GM18507 (cell line): ENCODE measurements around the gene C1R.

Experiments used
- DNase-seq: peaks from one replicate; pipeline ENCODE4 v3.0.0; 2011; ENCODE audit warnings: low read depth; ENCODE audit not compliant: insufficient read length; ENCODE audit errors: extremely low spot score
- FAIRE-seq: peaks from 2 replicates; lab custom pipeline; 2011; peaks lifted over from hg19 to GRCh38; lab: Jason Lieb, UNC

Gene C1R

DNA sequence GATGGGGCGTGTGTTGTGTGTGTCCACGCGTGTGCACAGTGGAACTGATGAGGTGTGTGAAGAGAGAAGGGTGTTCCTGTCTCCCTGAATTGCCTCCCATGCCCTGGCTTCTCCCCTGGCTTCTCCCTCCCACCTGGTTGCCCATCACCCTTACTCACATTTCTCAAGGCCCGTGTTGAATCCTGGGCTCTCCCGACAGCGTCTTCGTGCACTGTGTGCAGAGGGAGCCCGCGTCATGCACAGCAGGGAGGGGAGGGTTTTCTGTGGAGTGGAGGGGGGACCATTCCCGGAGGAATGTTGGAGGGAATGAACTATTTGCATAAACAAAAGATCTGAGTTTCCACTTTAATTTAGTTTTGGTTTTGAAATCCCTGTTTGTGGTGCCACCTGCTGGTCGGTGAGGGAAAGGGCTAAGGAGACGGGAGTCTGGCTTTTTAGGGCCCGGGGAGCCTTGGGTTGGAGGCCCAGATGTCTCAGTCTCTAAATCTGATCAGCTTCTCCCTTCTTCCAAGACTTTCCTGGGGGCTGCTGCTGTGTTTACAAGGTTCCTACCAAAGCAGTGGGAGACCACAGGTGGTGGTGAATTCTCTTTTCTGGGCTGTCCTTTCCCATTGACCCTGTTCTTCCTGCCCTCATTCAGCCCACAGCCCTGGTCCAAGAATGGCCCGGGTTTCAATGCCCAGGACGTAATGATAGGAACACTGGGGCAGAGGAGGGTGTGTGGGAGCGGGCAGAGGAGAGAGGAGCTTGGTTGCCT, at the start of gene C1R:
Gene C1R, minus strand, starts transcription at position 217 of the 757 bp plus-strand sequence. Its CDS starts 57 bp downstream, at position 160.
- DNase-seq (peak; percentile 46), FAIRE-seq (peak; percentile 86)

DNA sequence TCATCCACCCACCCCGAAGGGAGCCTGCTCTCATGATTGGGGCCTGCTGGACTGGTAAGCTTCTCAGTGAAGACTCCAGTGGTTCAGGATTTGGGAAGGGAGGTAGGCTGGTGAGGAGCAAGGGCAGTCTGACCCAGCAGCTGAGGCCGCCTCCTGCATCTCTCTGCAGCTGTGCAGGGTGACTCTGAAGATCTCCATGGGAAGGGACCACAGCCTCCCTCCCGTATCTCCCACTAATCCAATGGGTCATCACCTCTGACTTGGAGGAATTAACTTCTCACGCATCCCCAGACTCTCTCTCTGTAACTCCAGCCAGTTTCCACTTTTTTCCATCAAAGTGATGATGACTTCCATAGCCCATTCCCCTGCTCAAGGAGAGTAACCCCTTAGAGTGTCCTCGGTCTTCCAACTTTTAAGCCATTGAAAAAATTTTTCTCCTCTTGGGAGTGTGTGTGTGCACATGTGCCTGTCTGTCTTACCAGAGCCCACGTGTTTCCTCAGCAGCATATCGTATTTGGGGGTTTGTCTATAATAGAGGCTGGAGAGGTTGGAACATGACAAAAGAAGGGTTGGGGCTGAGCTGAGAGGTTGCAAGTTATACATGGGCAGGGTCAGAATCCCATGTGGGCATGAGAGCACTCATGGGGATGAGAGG, 49.2 kb upstream of the C1R start:
- no peak for FAIRE-seq
- no peak for DNase-seq

DNA sequence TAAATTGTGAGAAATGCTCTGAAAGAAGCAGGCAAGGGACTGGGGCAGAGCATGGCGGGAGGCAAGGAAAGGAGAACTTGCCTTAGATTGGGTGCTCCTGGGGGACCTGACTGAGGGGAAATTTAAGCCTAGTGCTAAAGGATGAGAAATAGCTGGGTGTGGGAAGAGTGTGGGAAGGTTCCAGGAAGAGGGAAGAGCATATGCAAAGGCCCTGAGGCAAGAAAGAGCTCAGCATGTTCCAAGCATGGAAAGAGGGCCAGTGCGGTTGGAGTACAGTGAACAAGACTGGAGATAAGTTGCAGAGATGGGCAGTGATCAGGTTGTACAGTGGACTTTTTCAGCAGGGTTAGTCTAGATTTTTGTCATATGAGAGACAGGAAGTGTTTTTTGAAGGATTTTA, 47.0 kb upstream of the C1R start:
- FAIRE-seq: no peak
- no peak for DNase-seq

DNA sequence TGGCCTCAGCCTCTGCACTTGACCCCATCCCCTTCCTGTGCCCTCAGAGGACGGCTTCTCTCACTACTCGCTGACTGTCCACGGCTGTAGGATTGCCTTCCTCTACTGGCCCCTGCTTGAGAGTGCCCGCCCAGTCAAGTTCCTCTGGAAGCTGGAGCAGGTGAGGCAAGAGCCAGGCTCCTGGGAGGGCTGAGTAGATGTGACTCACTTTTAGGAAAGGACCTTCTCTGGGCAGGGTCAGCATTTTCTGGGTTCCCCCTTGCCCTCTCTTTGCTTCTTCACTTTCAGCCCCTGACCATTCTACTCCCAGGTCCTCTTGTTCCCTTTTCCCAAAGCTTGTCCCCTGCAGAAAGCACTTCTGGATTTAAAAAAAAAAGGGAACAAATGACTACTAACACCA, 45.7 kb upstream of the C1R start:
- DNase-seq (no peak), FAIRE-seq (no peak)

DNA sequence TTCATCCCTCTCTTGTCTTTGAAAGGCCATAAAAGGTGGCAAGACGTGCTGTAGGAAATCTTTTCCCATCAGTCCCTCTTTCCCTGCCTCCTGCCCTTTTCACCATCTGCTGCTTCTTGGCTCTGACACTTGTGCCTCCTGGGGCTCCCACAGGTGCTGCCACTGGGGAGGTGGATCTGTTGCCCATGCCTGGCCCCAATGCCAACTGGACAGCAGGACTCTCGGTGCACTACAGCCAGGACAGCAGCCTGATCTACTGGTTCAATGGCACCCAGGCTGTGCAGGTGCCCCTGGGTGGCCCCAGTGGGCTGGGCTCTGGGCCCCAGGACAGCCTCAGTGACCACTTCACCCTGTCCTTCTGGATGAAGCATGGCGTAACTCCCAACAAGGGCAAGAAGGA, 44.4 kb upstream of the C1R start:
- no peak for DNase-seq
- no peak for FAIRE-seq

DNA sequence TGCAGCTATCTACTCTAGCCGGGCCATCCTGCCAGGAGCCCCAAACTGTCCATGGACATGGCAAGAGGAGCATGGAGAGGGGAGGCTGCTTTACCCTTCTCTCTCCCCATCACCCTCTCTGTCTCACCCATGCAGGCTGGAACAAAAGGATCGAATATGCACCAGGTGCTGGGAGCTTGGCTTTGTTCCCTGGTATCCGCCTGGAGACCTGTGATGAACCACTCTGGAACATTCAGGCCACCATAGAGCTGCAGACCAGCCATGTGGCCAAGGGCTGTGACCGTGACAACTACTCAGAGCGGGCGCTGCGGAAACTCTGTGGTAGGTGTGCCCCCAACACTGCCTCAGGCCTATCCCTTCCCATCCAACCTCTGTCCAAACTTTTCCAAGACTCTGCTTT, 43.8 kb upstream of the C1R start:
- no peak for FAIRE-seq

DNA sequence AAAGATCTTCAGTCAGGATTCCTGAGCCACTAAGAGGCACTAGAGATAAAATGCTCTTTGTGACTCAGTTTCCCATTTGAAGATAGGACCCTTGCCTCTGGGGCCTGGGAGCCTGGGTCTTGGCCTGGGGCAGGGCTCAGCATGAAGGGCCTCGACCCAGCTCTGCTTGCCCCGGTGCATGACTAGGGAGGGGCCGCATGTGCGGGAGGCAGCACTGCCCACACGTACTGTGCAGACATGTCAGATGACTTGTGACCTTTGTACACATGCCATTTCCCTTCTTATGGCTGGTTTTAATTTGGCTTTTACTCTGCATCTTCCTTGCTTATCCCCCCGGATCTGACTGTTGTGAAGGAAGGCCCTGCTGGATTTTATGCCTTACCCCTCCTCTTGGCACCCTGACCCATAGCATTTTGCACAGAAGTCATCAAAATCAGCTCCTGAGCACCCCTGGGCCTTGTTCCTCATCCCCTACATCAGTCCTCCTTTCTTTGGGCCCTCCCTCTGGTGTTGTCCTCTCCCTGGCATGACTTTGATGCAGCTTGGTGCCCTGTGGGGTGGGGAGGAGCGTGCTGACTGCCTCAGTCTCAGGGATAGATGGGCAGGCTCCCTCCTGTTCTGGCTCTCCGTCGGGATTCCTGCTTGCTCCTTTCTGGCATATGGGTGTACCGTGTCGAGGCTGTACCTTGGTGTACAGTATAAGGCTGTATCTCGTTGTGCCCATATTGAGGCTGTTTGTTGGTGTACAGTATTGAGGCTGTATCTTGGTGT, 42.3 kb upstream of the C1R start:
- DNase-seq (no peak), FAIRE-seq (no peak)

More for the DNA sequence above, 43.8 kb upstream of the C1R start:
- DNase-seq: no peak

DNA sequence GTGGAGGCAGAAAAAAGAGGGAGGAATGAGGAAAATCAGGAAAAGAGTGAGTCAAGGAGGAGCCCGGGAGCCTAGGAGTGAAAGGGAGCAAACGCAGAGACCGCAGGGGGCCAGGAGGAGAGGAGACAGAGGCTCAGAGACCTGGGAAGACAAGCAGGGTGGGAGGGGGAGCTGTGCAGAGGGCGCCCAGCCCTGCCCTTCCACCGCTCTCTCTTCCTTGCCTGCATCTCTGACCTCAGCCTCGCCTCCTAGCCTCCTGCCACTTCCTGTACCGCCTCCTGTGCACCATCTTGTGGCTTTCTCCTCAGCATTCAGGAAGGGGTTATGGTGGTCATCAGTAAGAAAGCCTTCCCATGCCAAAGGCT, 39.2 kb upstream of the C1R start:
- FAIRE-seq (peak; percentile 68), DNase-seq (no peak)

DNA sequence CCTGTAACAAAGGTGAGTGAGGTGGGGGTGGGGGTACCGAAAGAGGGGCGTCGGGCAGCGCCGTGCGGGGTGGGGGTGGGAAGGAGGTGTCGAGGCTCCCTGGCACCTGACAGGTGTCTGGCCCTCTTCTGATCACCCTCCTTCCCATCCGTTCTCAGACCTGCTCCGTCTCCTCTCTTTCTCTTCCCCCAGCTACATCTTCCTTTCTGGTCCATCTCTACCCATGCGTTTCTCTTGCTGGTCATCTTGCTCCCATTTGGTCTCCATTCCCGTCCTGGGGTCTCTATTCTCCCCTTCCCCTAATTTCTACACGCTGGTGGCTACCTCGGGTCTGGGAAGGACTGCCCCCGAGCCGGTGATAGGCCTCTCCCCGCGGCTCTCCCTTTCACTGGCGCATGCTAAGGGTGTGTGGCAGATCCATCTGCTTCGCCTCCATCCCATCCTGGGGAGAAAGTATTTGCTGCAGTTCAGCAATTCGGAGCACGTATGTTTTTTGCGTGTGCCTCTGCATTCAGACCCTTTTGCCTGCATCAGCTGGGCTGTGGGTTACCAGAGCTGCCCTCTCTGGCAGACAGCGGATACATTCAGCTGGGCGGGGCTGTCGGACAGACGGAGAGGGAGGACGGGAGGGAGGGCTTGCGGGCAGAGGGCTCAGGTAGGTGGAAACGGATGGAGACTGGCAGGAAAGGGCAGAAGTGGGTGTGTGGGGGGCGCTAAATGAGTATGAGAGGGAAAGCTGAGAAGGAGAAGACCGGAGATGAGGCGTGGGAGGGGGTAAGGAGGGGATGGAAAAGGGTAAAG, 38.7 kb upstream of the C1R start:
- DNase-seq (no peak), FAIRE-seq (peak; percentile 83)

DNA sequence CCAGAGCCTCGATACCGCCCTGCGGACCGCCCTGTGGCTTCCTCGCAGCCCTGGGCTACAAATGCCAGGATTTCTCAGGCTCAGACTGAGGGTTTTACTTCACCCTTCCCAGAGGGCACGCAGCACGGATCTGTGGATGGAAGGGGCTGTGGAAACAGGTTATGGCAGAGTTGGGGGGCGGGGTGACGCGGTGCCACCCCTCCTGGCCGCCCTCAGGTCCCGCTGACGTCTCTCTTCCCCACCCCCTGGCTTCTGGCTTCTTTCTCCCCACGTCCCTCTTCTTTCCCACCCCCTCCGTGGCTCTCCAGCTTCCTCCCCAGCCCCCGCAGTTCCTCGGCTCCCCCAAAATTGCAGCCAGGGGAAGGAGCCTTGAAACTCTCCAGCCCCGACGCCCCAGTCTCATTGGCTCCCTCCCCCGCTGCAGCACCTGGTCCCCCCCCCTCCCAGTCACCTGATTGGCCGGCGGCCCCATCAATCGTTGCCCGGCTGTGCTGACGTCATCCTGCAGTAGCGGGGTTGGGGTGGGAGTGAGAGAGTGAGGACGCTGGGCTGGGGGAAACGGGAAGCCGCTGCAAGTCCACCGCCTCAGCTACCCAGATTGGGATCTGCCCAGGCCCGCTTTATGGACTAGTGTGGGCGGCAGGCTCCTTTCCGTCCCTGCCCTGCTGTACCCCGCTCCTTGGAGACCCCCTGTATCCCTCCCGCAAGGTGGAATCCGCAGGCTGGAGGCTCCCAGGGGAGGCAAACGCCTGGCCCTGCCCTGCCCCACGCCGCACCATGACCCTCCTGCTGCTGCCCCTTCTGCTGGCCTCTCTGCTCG, 37.8 kb upstream of the C1R start, which contains the start of gene CLSTN3:
Gene CLSTN3, plus strand, starts transcription at position 500 of the 820 bp plus-strand sequence. Its CDS starts 278 bp downstream, at position 778.
- peak; percentile 88 for FAIRE-seq
- DNase-seq: peak; percentile 99

DNA sequence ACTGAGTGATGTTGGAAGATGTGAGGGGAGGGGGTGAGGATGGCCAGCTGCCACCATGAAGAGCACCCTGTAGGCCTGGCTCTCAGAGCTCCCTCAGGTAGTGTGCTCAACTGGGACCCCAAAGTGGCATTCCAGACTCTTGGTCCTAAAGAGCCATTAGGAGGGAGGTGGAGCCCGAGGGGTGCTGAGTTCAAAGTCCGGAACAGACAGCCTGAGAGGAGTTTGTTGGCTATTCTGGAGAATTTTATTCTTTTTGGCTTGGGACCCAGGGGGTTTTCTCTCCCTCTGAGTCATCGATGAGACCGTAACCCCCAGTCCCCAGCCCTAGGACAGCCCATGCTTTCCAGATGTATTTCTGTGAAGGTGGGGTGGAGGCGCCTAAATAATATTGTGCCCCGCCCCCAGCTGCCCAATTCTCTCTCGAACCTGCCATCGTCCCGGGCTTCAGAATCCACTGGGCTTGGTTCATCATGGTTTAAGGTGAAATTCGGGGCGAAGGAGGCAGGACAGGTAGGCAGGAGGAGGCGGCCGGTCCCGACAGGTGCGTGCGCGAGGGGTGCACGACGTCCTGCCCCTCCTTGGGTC, 37.1 kb upstream of the C1R start:
- DNase-seq (no peak), FAIRE-seq (no peak)

DNA sequence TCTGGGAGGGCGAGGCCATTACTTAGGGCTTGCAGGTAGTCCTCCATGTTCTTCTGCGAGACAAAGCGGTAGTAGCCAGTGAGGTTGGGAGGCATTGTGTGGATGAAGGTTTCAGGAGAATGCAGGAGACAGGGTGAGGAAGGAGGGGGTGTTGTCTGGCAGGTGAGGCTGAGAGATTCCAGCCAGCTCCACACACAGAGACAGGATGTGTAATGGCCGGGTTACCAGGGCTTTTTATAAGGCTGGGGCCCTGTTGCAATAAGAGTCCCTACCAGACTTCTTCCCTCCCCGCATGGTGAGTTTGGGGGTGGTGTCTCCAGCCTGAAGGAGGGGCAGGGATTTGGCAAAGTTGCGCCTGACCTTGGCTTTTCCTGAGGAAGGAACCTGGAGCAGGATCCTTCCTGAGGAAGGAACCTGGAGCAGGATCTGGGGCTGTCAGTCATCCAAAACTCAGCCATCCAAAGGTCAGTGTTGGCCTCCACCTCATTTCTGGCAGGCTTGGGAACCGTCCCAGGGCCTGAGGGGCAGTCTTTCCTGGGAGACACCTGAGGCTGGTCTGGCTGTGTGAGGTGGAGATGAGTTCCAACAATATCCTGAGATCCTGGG, 36.5 kb upstream of the C1R start, which contains the start of gene RBP5:
Gene RBP5, minus strand, starts transcription at position 209 of the 606 bp plus-strand sequence. Its CDS starts 114 bp downstream, at position 95.
- DNase-seq (no peak), FAIRE-seq (no peak)

DNA sequence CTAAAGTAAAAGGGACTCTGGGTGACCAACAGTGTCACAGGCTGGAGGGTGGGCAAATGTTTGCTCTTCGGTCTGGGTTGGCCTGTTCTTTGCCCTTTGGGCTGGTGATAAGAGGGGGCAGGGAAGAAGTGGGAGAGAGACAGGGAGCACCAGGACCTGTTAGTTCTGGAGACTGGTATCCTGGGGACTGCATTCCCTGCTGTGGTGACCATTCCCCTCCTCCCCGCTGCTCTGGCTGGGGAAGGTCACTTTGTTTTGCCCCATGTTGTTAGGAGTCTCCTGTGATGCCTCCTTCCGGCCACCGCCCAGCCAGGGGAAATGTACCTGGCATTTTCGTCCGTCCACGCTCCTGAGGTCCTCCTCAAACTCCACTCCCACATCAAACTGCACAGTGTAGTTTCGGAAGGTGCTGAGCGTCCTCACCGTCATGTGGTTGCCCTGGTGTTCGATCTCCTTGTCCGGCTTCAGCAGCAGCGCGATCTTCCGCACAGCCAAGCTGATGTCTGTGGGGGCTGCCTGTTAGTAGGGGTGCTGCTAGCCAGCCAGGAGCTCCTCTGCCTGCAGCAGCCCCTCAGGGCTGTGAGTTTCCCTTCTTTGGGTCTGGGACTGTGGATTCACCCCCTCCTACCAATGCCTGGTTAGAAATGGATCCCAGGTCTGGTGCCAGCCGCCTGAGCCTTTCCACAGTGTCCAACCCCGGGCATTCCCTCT, 35.8 kb upstream of the C1R start:
- DNase-seq (no peak), FAIRE-seq (no peak)

DNA sequence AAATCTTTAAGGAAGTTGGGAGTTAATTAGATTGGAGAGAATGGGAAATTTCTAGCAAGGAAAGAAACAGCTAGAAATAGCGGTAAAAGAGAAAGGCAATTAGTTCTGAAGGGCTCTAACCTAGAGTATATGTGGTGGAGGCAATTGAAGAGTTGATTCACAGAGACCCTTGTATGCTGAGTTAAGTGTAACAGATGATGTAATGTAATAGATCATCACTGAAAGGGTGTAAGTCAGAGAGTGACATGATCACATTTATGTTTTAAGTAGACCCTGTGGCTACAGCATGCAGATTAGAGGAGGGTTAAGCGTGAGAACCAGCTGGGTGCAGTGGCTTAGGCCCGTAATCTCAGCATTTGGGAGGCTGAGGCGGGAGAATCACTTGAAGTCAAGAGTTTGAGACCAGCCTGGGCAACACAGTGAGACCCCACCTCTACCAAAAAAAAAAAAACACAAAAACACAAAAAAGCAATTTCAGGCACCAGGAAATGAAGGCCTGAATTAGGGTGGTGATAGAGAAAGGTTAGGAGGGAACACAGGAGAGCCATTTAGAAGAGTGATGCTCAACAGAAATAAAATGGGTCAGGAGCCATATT, 33.5 kb upstream of the C1R start:
- no peak for FAIRE-seq
- DNase-seq: no peak

DNA sequence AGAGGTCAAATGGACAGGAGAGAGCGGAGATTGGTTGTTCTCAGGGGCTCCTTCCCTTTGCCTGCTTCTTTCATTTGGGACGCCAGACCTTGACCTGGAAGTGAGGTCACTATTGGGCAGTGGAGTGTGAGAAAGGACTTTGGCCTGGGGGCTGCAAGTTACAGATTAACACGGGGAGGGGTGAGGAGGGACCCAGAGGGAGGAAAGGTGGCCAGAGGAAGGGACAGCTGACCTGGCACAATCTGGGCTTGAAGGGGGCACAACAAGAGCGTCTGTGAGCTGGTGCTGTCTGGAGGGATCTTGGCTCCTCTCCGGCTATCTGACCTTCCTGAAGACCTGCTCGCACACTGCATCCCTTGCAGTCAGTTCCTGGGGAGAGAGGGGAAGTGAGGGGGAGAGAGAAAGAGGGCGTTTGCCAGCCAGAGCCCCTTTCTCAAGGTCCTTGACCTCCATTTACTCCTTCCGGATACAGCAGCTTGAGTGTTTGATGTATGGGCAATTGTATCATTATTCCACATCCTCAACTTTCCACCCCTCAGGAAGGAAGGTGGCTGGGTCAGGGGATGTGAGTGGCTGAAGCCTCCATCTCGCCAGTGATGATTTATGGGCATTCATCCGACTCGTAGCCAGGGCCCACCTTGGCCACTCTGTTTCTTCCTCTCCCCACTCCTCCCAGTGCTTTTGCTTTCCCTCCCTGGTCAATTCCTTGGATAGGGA, 31.7 kb upstream of the C1R start:
- DNase-seq (no peak), FAIRE-seq (no peak)
